HCT116 (cell line): ENCODE results near the gene TIMM29. TPM values are rescaled to one million over a fixed set of nuclear protein-coding genes. Genes with fewer than 3 reads are reported as not detected.

ENCODE experiments used
- ATAC-seq: fragments of 200-7000 bp; cut with Tn5 transposase; 2 replicates; pipeline ENCODE4 v1.9.1; 2020; ENCODE audit warnings: mild to moderate bottlenecking, moderate library complexity
- BruUV-seq: library from RNA; stranded (reverse); fragments of 400-500 nt; replicated peaks from 2 replicates; lab custom pipeline; 2021; lab: Mats Ljungman, UMichigan
- CTCF ChIA-PET: fragments of 300-600 bp; sonication (Branson Sonifier 250); formaldehyde crosslinking; loops from one replicate; lab custom pipeline; 2021; ENCODE audit warnings: antibody characterized with exemption; lab: Charles Lee
- POLR2A ChIA-PET: fragments of 300-600, 350-600 bp; sonication (Branson Sonifier 250); formaldehyde crosslinking; loops from one replicate; lab custom pipeline; 2021; ENCODE audit warnings: antibody characterized with exemption; lab: Charles Lee
- RAD21 ChIA-PET, 2 experiments: fragments of 300-600 bp; sonication (Branson Sonifier 250); formaldehyde crosslinking; loops; one replicate each; lab custom pipeline; 2023; ENCODE audit warnings: low total read pairs in 2 of 2; ENCODE audit not compliant: uncharacterized antibody in 2 of 2, unreplicated experiment in 2 of 2, low non-redundant PET in 1 of 2; lab: Charles Lee
- DNase-seq: peaks from one replicate; pipeline ENCODE4 v3.0.0-alpha.2; 2010; ENCODE audit warnings: low read depth, low spot score
- H2AFZ ChIP-seq: fragments of 200-600 bp; shearing (Covaris generic), sonication (generic); 2 replicates; pipeline ENCODE4 v1.6.1; 2017; ENCODE audit warnings: low read depth, mixed run types, mixed read lengths, antibody characterized with exemption, low read length; ENCODE audit not compliant: poor library complexity, severe bottlenecking
- H3K27ac ChIP-seq: 2 replicates; pipeline ENCODE4 v1.5.1; 2012; ENCODE audit warnings: low read depth, low read length
- H3K27me3 ChIP-seq: fragments of 200-600 bp; sonication (generic); 2 replicates; pipeline ENCODE4 v1.6.1; 2016; ENCODE audit warnings: mixed run types, low read length, mixed read lengths; ENCODE audit not compliant: insufficient read depth
- H3K36me3 ChIP-seq, 2 experiments: fragments of 200-500 bp in 1 of 2; fragments of 200-600 bp in 1 of 2; sonication (Bioruptor generic) in 1 of 2; sonication (generic) in 1 of 2; 2 replicates each; pipeline versions ENCODE4 v1.5.1 to v1.6.1; 2014 to 2016; ENCODE audit warnings: low read length in 2 of 2, inconsistent platforms in 1 of 2, mixed read lengths in 1 of 2, mixed run types in 1 of 2; ENCODE audit not compliant: insufficient read depth in 2 of 2, control insufficient read depth in 1 of 2
- H3K4me1 ChIP-seq, 2 experiments: fragments of 200-600 bp in 1 of 2; sonication (generic) in 1 of 2; 2 replicates each; pipeline versions ENCODE4 v1.5.1 to v1.6.1; 2012 to 2017; ENCODE audit warnings: low read length in 2 of 2, inconsistent platforms in 1 of 2, mild to moderate bottlenecking in 1 of 2, mixed read lengths in 1 of 2, mixed run types in 1 of 2, moderate library complexity in 1 of 2; ENCODE audit not compliant: insufficient read depth in 2 of 2, control insufficient read depth in 1 of 2
- H3K4me2 ChIP-seq: fragments of 200-600 bp; sonication (generic); 2 replicates; pipeline ENCODE4 v1.6.1; 2017; ENCODE audit warnings: mixed run types, low read length, mixed read lengths
- H3K4me3 ChIP-seq, 2 experiments: fragments of 200-600 bp in 1 of 2; sonication (generic) in 1 of 2; replicated peaks in 1 of 2; 2 replicates each; pipeline ENCODE4 v1.5.1; 2011 to 2016; ENCODE audit warnings: low read length in 2 of 2, control low read depth in 1 of 2, low read depth in 1 of 2, mild to moderate bottlenecking in 1 of 2, mixed read lengths in 1 of 2, mixed run types in 1 of 2
- H3K79me2 ChIP-seq: fragments of 200-600 bp; sonication (generic); 2 replicates; pipeline ENCODE4 v1.6.1; 2017; ENCODE audit warnings: mild to moderate bottlenecking, mixed run types, low read length, moderate library complexity, mixed read lengths; ENCODE audit not compliant: insufficient read depth
- H3K9ac ChIP-seq: fragments of 200-600 bp; sonication (generic); 2 replicates; pipeline ENCODE4 v1.6.1; 2016; ENCODE audit warnings: low read length, mixed read lengths
- H3K9me2 ChIP-seq: fragments of 200-600 bp; sonication (generic), shearing (Covaris generic); 2 replicates; pipeline ENCODE4 v1.6.1; 2017; ENCODE audit warnings: mixed run types, mild to moderate bottlenecking, moderate library complexity; ENCODE audit not compliant: insufficient read depth
- H3K9me3 ChIP-seq, 2 experiments: fragments of 200-500 bp in 1 of 2; fragments of 200-600 bp in 1 of 2; sonication (Bioruptor generic) in 1 of 2; sonication (generic) in 1 of 2; 2 replicates each; pipeline ENCODE4 v1.6.1; 2014 to 2017; ENCODE audit warnings: low read length in 2 of 2, mixed read lengths in 2 of 2, inconsistent platforms in 1 of 2, low read depth in 1 of 2, mild to moderate bottlenecking in 1 of 2, mixed run types in 1 of 2, moderate library complexity in 1 of 2; ENCODE audit not compliant: control insufficient read depth in 1 of 2, insufficient read depth in 1 of 2
- H4K20me1 ChIP-seq: fragments of 200-600 bp; sonication (generic), shearing (Covaris generic); 2 replicates; pipeline ENCODE4 v1.6.1; 2017; ENCODE audit warnings: mixed run types, mild to moderate bottlenecking, moderate library complexity; ENCODE audit not compliant: insufficient read depth
- EZH2 ChIP-seq: fragments of 200-600 bp; sonication (generic); IDR thresholded peaks from 2 replicates; pipeline ENCODE4 v1.6.1; 2017; ENCODE audit warnings: antibody characterized with exemption, mixed run types
- FOSL1 ChIP-seq: IDR thresholded peaks from 2 replicates; pipeline ENCODE4 v1.6.1; 2012; ENCODE audit warnings: low read depth
- POLR2A ChIP-seq: IDR thresholded peaks from 2 replicates; pipeline ENCODE4 v1.7.0; 2011; ENCODE audit warnings: borderline replicate concordance; ENCODE audit not compliant: insufficient read depth, insufficient read length; ENCODE audit errors: extremely low read depth
- RAD21 ChIP-seq: IDR thresholded peaks from 2 replicates; pipeline ENCODE4 v1.6.1; 2012; ENCODE audit warnings: low read depth, mild to moderate bottlenecking
- SIN3A ChIP-seq: IDR thresholded peaks from 2 replicates; pipeline ENCODE4 v1.6.1; 2012; ENCODE audit warnings: low read depth
- TCF7L2 ChIP-seq: IDR thresholded peaks from 2 replicates; pipeline ENCODE4 v1.7.0; 2011; ENCODE audit warnings: borderline replicate concordance, inconsistent platforms; ENCODE audit not compliant: insufficient read depth, insufficient read length; ENCODE audit errors: extremely low read depth
- intact Hi-C: fragments of 100-400 bp; cut with micrococcal nuclease; formaldehyde crosslinking; loops from 2 replicates; pipeline ENCODE4 v1.10.0; 2022
- total RNA-seq: library from RNA; stranded (reverse); gene quantifications from one replicate; pipeline ENCODE4 v1.2.1, GENCODE V29; 2021; ENCODE audit not compliant: unreplicated experiment

TIMM29 gene
- total RNA-seq, 1 experiment from 2014 or later, result 20.3 TPM

DNA sequence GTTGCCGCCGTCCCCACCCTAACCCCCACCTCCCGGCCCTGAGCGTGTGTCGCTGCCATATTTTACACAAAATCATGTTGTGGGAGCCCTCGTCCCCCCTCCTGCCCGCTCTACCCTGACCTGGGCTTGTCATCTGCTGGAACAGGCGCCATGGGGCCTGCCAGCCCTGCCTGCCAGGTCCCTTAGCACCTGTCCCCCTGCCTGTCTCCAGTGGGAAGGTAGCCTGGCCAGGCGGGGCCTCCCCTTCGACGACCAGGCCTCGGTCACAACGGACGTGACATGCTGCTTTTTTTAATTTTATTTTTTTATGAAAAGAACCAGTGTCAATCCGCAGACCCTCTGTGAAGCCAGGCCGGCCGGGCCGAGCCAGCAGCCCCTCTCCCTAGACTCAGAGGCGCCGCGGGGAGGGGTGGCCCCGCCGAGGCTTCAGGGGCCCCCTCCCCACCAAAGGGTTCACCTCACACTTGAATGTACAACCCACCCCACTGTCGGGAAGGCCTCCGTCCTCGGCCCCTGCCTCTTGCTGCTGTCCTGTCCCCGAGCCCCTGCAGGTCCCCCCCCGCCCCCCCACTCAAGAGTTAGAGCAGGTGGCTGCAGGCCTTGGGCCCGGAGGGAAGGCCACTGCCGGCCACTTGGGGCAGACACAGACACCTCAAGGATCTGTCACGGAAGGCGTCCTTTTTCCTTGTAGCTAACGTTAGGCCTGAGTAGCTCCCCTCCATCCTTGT is 6.5 kb upstream of the TIMM29 start:
- Histone ChIP-seq H3K9me3 (no peaks in the 10 kb centered on the region), H4K20me1 (no peaks in the 10 kb centered on the region), H3K4me2 (no peak overlapping the region), H3K9ac (no peak overlapping the region), H3K4me1 (no peaks in the 10 kb centered on the region), H3K27me3 (no peaks in the 10 kb centered on the region), H3K79me2 (peaks cover under 1% of the 10 kb centered on the region; the same call in 1 of the 2 replicates), H3K4me3 (no peak overlapping the region), H3K36me3 (peaks cover 15 to 26% of the 10 kb centered on the region in 2 experiments), H3K9me2 (no peaks in the 10 kb centered on the region), H3K27ac (no peak overlapping the region), H2AFZ (no peak overlapping the region)
- ChIA-PET CTCF (interaction anchor here (0.5 to 0.8 kb wide), 2 partner anchors 15 to 20 kb away, joined by 3 to 4 read pairs; no protein-coding TSS in a partner anchor), RAD21 (no interaction called here), POLR2A (no interaction called here)
- TF ChIP-seq RAD21 (no peak), EZH2 (no peak), POLR2A (no peak), SIN3A (0 out of 2 replicates have a peak, but pooled peaks have one; percentile 19), TCF7L2 (no peak)
- DNase-seq (no peak), ATAC-seq (peak; percentile 28; the same call in 1 of the 2 replicates)
- intact Hi-C loops, result no loop called here
- BruUV-seq, result TSS peak; percentile 35

DNA sequence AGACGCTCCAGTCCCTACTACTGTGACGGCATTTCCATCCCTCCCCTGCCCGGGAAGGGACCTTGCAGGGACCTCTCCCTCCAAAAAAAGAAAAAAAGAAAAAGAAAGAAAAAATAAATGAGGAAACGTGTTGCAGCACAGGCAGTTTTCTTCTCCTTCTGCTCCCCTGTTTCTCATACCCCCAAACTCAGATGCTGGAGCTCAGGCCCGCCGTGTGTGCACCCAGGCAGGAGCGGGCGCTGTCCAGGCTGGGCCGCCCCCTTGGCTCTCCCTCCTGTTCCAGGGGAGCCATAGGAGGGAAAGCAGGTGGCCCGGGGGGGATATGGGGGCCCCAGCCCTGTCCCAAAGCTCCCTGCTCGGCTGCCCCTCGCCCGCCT is 6.0 kb upstream of the TIMM29 start:
- BruUV-seq, result no TSS peak
- Histone ChIP-seq H3K27ac (no peak overlapping the region), H3K27me3 (no peaks in the 10 kb centered on the region)
- TF ChIP-seq FOSL1, result no peak
- TF ChIP-seq, all 23 proteins: peak for 0
- no peak for DNase-seq
- Histone ChIP-seq H4K20me1 (no peaks in the 10 kb centered on the region), H3K9me2 (no peaks in the 10 kb centered on the region), H2AFZ (no peak overlapping the region), H3K9ac (no peak overlapping the region), H3K4me1 (peaks cover 5% of the 10 kb centered on the region in 2 experiments), H3K79me2 (peaks cover 6% of the 10 kb centered on the region; the same call in 1 of the 2 replicates), H3K4me2 (no peak overlapping the region), H3K36me3 (peaks cover 15 to 24% of the 10 kb centered on the region in 2 experiments), H3K4me3 (no peak overlapping the region), H3K9me3 (no peaks in the 10 kb centered on the region)
- intact Hi-C loops, result no loop called here
- ChIA-PET CTCF (interaction anchor here (0.5 to 0.8 kb wide), 2 partner anchors 14 to 19 kb away, joined by 3 to 4 read pairs; no protein-coding TSS in a partner anchor), POLR2A (no interaction called here), RAD21 (no interaction called here)
- ATAC-seq, result no peak
